Fibroblast of peridontal ligament (primary cell): ENCODE results near the gene CHRNB1.

ENCODE experiments used
- DNase-seq: peaks from one replicate; pipeline ENCODE4 v3.0.0-alpha.2; 2010; ENCODE audit errors: extremely low read depth

Gene CHRNB1, protein sequence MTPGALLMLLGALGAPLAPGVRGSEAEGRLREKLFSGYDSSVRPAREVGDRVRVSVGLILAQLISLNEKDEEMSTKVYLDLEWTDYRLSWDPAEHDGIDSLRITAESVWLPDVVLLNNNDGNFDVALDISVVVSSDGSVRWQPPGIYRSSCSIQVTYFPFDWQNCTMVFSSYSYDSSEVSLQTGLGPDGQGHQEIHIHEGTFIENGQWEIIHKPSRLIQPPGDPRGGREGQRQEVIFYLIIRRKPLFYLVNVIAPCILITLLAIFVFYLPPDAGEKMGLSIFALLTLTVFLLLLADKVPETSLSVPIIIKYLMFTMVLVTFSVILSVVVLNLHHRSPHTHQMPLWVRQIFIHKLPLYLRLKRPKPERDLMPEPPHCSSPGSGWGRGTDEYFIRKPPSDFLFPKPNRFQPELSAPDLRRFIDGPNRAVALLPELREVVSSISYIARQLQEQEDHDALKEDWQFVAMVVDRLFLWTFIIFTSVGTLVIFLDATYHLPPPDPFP

DNA sequence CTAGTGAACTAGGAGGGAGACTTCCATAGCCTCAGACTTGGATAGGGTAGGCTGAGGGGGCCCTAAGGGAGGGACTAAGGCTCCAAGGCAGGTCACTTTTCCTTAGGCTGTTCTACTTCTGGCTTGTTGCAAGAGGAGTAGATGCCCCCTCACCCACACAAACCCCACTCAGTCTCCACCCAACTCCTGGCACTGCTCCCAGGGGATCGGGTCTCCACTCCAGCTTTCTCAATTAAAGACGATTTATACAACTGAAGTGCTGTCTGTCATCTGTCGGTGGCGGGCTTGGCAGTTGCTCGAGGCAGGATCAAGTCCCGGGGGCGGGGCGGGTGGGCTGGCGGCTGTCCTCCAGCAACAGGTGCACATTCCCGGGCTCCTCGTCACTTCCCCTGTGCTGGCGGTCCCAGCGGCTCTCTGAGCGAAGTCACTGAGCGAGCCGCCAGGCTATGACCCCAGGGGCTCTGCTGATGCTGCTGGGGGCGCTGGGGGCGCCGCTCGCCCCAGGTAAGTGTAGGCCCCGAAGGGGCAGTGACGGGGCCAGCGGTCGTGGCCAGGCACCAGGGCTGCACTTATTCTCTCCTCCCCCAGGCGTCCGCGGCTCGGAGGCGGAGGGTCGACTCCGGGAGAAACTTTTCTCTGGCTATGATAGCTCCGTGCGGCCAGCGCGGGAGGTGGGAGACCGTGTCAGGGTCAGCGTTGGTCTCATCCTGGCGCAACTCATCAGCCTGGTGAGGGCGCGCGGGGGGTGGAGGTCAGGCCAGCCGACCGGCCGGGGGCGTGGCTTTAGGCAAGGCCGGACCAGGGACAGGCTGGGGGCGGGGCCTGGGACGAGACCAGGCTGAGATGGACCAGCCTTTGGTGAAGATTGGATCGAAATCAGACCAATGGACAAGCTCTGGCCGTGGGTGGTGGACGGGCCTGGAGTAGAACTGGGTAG is at the start of gene CHRNB1:
TSS of gene CHRNB1 (plus strand) at position 380 of the 937 bp plus-strand sequence. CDS start at position 447, 67 bp downstream.
- DNase-seq: no peak

DNA sequence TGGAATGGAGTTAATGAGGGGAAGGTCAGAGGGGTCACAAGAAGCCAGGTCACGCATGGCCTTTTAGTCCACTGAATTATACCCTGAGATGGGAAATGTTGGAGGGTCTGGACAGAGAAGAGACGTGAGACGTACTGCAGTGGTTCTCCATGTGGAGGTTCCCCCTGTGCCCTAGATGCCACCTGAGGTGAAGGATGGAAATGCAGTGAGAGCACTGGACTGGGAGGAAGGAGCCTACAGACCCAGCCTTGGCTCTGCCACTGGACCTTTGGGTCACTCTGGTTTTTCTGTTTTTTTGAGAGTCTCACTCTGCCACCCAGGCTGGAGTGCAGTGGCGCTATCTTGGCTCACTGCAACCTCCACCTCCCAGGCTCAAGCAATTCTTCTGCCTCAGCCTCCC is 48.7 kb upstream of the CHRNB1 start:
- no peak for DNase-seq

DNA sequence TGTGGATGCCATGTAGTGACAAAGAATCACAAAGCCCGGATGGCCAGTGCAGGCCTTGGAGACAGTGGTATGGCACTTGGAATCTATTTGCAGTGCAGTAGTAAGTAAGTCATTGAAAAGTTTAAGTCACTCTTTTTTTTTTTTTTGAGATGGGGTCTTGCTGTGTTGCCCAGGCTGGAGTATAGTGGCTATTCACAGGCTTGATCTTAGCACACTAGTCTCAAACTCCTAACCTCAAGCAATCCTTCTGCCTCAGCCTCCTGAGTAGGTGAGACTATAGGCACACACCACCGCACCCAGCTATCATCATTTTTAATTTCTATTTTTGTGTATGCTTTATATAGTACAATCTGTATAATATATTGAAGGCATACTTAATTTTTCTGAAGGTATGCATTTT is 46.2 kb upstream of the CHRNB1 start:
- DNase-seq: no peak

DNA sequence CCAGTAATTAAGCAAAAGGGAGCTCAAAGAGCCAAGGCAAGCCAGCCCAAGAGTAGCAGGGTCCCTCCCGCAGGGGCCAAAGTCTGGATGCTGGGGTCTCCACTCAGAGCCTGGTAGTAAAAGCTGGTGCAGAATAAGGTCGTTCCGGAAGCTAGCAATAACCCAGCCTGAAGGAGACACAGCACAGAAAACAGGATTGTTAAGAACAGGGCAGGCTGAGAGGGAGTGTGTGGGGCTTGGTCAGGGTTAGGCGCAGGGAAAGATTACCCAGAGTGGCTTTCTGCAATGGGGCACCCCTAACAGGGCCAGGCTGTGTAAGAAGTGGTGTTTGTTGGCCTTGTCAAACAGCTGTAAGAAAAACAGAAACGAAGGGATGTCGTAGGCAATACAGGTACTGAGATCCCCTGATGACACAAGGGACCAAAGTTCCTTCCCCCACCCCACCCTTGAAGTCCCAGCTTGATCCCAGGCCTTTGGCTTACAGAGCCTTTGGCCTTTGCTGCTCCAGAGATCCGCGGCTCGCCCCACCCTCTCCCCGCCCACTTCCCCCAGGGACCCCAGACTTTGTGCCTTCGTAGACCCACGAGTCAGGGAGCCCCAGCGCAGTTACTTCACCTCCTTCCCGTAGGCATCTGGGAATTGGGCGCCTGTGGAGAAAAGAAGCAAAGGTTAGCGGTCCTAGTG is 41.7 kb upstream of the CHRNB1 start:
- no peak for DNase-seq

DNA sequence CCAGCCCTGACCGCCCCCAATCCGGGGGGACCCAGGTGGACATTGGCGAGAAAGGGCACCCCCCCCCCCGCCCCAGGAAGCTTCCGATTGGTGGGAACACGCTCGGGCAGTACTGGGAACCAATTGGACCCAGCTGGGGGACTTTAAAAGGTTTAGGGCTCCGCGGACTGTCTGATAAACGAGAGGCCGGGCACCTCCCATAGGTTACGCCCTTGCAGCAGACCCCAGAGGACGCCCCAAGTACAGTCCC is 41.2 kb upstream of the CHRNB1 start:
- DNase-seq: no peak

DNA sequence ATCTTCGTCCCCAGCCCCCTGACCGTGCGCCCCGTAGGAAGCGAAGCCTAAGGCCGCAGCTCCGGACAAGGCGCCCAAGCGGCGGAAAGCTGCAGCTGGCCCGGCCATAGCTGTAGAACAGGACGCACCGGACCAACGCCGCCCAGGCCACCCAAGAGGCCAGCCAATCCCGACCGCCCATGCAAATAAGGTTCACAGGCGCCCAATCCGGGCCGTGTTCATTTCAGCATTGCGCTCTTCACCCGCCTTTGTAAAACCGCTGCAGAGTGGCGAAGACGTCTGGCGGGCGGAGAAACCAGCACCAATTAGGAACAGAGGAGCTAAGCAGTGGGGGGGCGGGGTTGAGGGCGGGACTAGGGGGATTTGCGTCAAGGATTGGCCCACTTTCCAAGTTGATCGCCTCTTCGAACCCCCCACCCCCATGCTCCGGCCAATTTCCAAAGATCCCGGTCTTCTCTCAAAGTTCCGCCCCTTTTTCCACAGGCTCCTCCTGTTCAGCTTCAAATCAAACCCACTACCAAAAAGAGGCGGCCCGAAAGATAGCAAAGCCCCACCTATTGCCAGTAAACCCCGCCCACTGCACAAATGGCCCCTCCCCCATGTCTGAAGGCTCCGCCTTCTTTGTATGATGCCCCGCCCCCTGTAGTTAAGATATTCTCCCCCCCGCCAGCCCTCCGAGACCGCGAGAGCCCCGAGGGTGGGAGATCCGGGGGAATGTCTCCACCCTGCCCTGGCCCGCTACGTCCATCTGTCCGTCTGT is 40.7 kb upstream of the CHRNB1 start, which contains the start of gene TMEM256:
TSS of gene TMEM256 (minus strand) at position 121 of the 760 bp plus-strand sequence. CDS start at position 108, 13 bp downstream.
- peak; percentile 99 for DNase-seq

DNA sequence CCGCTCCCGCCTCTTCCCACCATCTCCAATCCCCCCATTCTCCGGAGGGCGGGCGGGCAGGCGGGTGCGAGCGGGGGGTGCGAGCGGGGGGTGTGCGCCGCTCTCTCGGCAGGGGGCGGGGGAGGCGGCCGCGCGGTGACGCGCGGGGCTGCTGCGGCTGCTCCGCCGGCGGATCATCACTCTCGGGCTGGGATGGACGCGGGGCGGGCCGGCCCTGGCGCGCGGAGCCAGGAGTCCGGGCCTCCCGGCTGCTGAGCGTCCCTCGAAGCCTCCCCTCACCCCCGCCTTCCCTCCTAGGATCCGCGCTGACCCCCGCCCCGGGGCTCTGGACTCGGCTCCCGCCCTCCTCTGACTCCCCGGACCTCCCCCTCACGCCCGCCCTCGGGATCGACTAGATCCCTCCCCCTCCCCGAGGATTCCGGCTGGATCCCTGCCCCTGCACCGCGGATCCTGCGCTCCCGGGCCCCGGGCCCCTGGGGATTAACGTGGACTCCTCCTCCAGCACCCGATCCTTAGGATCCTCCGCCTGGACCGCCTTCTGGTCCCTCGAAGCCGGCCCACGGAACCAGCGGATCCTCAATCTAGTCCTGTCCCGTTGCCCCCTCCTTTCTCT is 40.0 kb upstream of the CHRNB1 start:
- peak; percentile 13 for DNase-seq

DNA sequence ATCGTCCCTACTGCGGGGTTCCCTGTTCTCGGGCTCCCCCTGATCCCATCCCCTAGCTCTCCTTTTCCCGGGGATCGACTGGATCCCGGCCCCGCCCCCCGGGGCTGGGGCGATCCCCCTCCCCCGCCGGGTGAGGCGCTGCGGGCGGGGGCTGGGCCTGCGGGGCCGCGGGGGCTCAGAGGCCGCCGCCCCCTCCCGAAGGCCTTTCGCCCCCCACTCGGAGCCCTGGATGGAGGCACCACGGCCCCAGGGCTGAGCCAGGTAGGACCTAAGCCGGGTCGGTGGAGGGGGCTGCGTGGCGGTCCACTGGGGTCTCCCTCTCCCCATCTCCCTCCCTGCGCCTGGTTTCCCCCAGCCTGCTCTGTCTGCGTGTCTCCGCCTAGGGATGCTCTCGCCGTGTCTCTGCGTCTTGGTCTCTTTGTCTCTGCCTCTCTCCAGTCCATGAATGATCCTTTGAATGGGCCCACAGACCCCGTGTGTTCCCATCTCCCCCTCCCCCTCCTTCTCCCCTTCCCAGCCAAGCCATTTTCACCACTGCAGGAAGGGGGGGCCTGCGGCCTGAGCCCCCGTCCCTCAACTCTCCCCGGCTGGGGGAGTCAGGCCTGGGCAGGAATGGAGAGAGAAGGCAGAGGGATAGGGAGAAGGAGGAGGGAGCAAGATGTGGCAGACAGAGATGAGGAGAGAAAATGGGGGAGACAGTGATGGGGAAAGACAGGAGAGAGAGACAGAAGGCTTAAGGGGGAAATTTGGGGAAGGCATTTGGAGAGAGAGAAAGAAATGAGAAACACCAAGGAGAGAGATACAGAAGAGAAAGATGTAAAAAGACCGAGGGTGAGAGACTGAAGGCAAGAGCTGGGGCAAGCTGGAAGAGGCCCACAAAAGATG is 39.3 kb upstream of the CHRNB1 start:
- DNase-seq: no peak

DNA sequence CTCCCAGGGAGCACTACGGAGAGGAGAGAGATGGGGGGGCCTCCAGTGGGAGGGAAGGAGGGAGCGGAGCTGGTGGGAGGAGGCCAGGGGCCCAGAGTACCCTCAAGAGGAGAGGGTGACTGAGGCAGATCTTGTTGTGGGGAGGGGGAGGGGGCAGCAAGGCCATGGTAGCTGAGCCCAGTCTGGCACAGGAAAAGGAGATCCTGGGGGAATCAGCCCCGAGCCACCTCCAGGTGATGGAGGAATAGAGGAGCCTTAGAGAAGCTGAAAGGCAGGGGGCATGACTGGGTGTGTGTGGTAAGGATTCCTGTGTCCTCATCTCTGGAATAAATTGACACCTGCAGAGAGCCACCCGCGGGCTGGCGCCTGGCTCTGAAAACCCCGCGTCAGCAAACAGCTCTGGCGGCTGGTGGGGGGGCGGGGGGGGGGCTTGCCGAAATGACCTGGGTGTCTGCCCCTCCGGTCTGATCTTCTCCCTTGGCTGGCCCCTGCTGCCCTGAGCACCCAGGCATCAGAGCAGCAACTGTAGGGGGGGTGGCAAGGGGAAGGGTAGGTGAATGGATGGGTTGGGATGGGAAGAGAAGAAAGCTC is 38.5 kb upstream of the CHRNB1 start:
- DNase-seq: no peak

DNA sequence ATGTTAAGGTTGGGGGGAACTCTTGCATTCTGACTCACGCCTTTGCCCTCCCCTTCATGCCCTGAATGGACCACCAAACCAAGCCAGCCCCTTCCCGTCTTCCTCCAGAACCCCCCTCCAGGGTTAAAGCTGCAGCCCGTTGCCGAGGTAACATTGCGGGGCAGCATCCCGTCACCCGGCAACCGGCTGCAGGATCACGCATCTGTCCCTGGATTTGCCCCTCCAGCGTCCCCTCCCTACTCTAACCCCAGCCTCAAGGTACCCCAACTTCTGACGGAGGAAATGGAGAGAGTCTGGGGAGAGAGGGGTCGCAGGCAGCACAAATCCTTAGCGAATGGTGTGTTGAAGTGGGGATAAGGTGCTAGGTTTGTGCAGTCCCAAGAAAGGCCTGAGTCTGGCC is 37.8 kb upstream of the CHRNB1 start:
- no peak for DNase-seq

DNA sequence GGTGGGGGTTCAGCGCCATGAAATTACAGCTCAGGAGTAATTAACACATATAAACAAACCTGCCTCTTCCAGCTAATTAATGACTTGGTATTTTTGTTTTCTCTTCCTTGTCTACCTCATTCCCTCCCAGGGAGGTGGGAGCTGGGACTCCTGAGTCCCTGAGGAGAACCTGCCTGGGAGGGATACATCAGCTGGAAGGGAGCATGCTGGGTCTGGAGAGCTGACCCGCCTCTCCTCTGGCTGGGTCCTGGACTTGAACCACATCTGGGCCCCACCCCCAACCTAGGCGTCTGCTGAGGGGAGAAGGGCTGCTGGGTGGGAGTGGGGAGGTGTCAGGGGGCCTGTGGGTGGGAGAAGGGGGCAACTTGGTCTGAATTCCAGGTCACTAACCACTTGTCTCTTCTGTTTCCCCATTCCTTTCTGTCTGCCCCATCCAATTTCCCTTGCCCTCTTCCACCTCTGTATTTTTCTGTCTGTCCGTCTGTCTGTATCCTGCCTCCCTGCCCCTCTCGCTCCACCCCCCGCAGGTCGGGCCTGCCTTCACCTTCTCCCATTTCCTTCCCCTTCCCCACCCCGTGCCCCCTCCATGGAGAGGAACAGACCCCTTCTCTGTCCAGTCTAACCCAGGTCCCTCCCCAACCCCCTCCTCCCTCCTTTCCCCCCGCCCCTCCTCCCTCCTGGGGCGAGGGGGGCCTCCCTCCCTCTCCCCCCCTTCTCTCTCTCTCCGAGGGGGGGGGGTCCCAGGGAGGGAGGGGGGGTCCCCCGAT is 37.2 kb upstream of the CHRNB1 start, which contains the start of gene NLGN2:
TSS of gene NLGN2 (plus strand) at position 361 of the 767 bp plus-strand sequence. CDS start 411 bp downstream, outside the sequence.
- no peak for DNase-seq

DNA sequence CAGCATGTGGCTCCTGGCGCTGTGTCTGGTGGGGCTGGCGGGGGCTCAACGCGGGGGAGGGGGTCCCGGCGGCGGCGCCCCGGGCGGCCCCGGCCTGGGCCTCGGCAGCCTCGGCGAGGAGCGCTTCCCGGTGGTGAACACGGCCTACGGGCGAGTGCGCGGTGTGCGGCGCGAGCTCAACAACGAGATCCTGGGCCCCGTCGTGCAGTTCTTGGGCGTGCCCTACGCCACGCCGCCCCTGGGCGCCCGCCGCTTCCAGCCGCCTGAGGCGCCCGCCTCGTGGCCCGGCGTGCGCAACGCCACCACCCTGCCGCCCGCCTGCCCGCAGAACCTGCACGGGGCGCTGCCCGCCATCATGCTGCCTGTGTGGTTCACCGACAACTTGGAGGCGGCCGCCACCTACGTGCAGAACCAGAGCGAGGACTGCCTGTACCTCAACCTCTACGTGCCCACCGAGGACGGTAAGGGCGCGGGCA is 36.6 kb upstream of the CHRNB1 start:
- DNase-seq: no peak

DNA sequence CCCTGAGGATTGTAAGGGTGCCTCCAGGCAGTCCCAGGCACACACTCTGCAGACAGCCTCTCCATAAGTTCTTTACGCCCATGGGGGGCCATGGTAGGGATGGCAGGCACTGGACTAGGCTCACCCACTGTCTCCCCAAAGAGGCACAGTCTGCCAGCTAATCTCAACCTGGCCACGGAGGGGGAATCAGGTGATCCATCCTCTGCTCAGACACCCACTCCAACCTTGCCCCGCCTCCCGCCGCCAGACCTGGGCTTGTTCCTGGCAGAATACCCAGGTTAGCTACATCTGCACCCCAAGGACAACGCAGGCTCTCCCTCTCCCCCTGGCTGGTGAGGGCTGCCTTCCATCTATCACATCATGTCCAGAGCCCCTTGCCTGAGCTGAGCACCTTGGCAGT is 36.0 kb upstream of the CHRNB1 start:
- no peak for DNase-seq

DNA sequence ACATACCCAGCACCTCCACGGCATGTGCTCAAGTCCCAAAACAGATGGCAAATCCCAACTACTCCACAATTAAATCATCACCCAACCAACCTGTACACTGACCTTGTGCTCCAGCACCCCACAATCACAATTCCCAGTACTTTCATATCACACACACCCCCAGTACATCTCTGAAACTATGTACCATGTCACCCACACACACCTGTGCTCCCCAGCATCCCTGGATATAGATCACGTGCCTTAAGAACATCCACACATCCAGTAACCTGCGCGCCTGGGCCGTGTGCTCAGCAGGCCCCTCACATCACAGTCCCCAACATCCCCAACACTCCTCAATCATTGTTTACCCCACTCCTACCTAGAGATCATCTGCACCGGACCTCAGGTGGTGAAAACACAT is 35.1 kb upstream of the CHRNB1 start:
- DNase-seq: no peak

DNA sequence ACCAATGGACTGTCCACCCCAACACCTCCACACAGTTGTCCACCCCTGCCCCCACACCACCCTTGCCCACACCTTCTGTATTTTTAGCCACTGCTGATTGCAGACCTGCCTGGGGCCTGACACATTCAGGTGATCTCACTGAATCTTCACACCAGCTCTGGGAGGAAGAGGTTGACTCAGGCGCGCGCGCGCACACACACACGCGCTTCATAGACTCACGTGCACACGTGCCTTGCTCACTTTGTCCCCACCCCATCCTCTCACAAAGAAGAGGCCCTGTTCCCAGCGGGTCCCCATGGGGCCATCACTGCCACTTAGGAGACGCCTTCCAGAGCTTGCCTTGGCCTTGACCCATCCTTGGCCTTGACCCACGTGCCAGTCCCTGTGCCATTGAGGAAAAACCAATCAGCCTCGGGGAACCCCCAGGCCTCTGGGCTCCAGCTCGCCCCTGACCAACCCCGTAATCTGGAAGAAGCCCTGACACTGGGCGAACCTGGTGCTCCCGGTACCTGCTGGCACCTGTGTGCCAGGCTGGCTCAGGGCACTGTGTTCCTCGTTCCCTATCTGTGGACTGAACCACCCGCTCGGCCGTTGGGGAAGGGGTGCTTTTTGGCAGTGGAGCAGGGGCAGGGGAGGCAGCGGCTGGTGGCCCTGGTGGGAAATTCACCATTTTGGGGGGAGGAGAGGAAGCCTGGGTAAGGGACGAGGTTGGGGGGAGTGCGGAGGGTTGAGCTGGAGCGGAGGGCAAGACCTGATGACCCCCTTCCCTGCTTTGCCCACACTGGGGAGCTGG is 34.0 kb upstream of the CHRNB1 start:
- no peak for DNase-seq

DNA sequence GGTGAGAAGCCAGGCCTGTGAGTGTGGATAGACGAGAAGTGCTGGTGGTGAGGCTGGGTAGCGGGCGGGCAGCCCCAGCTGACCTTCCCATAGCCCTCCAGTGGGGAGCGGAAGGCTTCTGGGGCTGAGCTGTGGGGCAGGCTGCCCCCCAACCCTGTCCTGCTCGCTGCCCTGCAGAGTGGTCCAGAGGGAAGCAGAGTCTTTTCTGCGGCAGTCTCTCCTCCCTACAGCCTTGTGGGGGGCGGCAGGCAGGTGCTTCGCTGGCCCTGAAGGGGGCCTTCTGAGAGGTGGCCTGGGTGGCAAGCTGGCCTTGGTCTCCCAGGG is 33.5 kb upstream of the CHRNB1 start:
- no peak for DNase-seq

DNA sequence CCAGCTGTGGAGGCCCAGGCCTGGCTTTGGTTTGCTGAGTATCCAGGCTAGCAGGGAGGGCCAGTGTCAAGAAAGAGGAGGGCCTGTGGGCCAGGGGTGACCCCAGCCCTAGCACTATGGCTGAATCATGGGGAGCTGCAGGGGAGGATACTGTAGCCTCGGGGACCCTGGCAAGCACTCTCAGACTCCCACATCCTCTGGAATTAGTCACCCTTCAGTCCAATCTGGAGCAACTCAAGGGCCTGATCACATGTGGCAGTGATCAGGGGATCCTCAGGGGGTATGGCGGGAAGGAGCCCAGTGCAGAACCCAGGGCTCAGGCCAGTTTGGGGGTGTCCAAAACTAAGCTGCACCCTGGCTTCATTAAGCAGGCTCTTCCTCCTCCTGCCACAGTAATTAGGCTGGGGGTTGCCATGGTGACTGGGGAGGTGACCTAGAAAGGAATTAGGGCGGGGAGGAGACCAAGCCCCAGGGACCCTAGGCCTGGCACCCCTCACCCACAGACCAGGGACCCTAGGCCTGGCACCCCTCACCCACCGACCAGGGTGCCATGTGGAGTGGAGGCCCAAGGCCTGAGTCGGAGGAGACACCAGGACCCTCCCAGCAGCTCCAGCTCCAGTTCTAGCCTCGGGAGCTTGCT is 31.4 kb upstream of the CHRNB1 start:
- DNase-seq: peak; percentile 35
